Measurements from ENCODE around the gene C3orf18.
A peak's percentile ranks its signal among the peaks of the same experiment; 100 is the strongest.

The C3orf18 gene

DNA sequence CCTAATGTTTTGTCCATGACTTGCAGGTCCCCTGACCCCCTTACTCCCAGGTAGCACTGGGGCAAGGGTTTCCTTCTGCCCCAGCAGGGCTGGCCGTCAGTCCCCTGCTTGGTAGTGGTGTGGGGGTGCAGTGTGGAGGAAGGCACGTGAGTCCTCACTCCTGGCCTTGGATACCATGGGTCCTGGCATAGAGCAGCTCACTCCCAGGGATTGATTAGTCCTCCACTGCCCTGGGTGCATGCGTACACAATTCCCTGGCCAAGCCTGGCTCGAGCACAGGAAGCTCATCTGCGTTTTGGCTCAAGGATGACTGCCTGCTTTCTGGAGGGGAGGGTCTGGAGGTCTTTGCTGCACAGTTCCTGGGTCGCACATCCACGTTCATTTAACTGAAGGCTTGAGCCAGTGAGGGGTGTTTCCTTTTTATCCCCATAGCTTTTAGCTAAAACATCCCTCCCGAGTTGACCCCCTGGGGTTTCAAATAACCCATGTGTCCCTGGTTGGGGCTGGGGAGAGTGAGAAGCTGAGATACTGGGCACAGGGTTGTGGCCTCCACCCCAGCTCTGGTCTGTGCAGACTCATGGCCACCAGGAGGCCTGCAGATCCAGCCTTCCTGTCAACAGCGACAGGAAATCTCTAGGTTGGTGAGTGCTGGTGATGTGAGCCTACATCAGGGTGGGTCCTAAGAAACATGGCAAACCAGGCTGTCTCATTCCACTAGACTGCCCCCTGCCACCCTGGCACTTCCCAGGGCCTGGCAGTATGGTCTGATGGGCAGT is 13.3 kb upstream of the C3orf18 start:
- DNase-seq (no peak), ATAC-seq (no peak)

DNA sequence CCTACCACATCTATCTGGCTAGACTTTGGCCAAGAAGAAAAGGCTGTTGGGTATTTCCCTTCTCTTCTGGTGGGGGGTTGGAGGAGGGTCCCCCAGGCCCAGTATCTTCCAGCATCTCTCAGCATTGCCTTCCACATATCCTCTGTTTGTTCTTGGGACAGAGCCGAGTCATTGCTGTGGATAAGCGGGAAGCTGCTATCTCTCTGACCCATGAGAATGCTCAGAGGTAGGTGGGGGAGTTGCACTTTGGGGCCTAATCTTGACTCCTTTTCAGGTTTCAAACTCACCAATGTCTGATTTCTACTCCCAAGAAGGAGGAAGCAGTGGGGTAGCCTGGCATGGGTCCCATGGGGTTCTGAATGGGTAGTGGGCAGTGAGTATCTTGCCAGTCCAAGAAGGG is 9.8 kb upstream of the C3orf18 start:
- DNase-seq (no peak), ATAC-seq (no peak)

DNA sequence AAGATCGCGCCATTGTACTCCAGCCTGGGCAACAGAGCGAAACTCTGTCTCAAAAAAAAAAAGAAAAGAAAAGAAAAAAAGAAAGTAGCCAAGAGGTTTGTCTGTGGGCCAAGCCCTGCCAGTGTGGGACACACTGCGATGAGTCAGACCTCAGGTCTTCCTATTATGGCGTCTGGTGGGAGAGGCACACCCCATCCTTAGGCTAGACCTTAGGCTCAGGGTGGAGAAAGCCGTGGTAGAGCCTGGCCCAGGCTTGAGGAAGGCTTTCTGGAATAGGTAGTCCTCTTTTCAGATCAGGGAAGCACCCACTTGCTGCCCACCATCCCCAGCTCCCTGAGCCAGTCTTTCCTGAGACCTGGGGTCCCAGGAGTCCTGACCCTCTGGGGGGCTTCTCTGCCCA is 7.8 kb upstream of the C3orf18 start:
- no peak for DNase-seq
- ATAC-seq: no peak

DNA sequence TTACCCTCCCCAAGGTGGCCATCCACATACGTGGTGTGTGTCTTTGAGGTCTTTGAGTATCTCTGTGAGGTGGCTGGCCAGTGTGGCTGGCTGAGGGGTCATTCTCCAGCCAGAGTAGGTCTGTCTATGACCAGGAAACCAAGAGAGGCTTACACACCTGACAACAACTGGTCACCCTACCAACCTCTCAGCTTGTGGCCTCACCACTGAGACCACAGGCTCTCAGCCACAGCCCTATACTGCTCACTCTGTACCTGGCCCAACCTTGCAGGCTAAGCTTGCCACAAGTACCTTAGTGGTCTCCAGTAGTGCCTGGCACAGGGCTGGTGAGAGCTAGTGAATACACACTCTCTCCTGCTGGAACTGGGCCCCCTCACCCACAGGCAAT is 6.9 kb upstream of the C3orf18 start:
- ATAC-seq: peak; percentile 5
- peak; percentile 62 for DNase-seq

DNA sequence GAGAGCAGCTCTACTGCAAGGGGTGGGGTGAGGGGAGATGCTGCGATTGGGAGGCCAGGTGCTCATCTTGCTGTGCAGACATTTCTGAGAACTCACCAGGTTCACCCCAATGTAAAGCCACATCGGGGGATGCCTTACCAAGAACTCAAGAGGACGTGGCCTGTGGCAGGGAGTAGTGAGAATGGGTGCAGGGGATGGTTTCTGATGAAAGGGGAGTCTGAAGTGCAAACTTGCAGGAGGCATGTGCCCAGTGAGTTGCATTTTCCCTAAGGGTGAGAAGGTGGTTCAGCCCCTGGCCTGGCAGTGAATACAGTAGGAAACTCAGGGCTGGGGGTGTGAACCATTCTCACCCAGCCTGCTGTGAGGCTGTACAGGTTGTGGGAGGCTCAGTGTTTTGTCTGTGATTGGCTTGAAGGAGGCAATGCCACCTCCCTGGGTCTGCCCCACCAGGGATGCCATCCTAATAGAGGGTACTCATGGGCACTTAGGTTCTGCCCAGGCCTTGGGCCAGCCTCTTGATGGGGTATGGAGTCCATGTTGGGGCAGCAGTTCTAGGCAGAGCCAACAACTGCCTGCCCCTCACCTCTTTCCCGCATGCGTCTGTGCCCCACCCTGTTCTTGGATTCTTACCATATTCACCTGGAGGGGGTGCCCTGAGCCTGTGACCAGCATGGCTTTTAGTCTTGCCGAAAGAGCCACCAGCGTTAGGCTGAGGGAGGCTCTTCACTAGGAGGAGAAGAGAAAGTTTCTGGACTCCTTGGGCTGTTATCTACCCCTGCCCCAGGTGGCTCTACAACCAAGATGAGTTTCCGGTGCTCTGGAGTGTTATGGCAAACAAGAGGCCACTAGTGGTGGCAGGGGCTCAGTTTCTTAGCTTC is 6.3 kb upstream of the C3orf18 start:
- ATAC-seq: peak; percentile 53

GRCh38 chr3:50572801-50573371 is 5.3 kb upstream of the C3orf18 start:
- ATAC-seq: peak; percentile 16
- DNase-seq: peak; percentile 69

More for the DNA sequence above, 6.3 kb upstream of the C3orf18 start:
- peak; percentile 80 for DNase-seq

GRCh38 chr3:50572158-50572557 is 4.6 kb upstream of the C3orf18 start:
- peak; percentile 83 for DNase-seq
- ATAC-seq: peak; percentile 21

GRCh38 chr3:50571486-50571885 is 3.9 kb upstream of the C3orf18 start:
- ATAC-seq (no peak), DNase-seq (peak; percentile 35)

GRCh38 chr3:50570508-50571279 is 3.1 kb upstream of the C3orf18 start:
- no peak for ATAC-seq
- DNase-seq: peak; percentile 28

GRCh38 chr3:50568947-50569749 is 1.6 kb upstream of the C3orf18 start, which contains the start of gene HEMK1:
HEMK1 (plus strand) TSS chr3:50569522; CDS start chr3:50571105, 1,583 bp downstream.
- ATAC-seq (peak; percentile 37), DNase-seq (peak; percentile 98)

- DNase-seq (no peak), ATAC-seq (no peak)
These were observed 549 bp downstream of the C3orf18 start for GRCh38 chr3:50567011-50567385.

DNA sequence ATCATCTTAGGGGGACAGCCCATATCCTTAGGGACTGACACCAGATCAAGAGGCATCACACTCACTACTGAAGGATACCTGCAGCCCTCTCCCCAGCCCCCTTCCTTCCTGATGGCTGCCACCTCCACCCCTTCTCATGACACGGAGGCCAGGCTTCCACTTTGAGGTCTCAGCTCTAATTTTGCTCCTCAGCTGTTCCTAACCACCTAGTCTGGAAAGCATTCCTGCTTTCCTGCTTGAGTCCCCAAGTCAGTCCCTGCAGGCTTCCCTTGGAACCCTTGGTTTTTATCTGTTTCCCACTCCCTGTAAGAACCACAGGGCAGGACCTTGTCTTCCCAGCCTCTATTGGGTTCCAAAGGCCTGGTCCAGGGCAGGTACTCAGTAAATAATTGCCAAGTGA is 3.2 kb downstream of the C3orf18 start:
- ATAC-seq: no peak
- DNase-seq: no peak

- ATAC-seq (no peak), DNase-seq (no peak)
These were observed 3.7 kb downstream of the C3orf18 start for GRCh38 chr3:50563867-50564266.

- ATAC-seq: no peak
- DNase-seq: no peak
These were observed 4.7 kb downstream of the C3orf18 start for GRCh38 chr3:50562861-50563260.

DNA sequence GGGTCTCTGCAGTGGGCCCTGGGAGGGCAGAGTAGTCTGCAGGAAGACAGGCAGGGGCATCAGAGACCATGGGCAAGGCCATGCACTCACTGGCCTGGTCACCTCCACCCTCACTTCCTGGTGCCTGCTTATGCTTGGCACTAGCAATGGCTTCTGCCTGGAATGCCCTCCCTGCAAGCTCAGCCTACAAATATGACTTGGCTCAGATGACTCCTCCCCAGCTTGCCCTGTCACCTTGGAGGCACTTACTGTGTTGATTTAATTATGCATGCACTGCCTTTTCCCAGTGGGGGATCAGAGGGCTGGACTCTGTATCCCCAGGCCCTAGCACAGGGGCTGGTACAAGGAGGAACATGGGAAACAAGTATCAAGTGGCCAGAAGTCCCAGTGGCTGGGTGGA is 7.8 kb downstream of the C3orf18 start:
- DNase-seq (no peak), ATAC-seq (no peak)

- no peak for DNase-seq
- ATAC-seq: no peak
These were observed 9.6 kb downstream of the C3orf18 start for GRCh38 chr3:50557915-50558314.

DNA sequence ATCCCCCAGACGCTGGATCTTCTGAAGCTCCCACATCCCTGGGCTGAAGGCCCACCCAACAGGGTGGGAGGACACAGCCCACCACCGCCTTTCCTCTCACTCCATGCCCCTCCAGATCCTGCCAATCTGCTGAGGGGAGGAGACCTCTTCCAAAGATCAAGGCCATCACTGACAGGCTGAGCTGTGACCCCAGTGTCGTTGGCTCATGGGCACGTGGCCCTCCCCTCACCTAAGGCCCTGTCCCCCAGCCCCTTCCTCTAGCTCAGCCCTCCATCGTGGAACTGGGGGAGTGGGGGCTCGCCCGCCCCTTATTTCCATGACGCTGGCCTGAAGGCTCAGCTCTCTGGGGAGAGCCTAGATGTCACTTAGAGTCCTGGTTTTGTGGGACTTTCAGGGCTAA is 10.4 kb downstream of the C3orf18 start:
- no peak for ATAC-seq
- no peak for DNase-seq

DNA sequence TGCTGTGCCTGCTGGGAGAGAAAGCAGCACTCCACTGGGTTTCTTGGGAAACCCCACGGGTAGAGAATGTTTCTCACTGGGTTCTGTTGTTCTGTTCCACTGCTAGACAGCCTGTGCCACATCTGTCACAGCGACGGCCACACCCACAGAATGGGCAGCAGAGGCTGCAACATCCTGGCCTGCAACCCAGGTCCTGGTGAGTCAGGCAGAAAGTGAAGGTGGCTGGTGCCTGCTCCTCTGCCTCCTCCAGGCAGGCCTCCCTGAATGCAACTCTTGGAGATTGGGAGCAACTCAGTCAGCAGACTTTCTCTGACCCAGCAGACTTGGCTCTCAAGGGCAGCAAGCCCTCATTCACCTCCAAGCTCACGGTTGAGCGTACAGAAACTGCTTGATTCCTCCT is 13.0 kb downstream of the C3orf18 start:
- ATAC-seq (no peak), DNase-seq (peak; percentile 27)

GRCh38 chr3:50552598-50552997 is 14.9 kb downstream of the C3orf18 start:
- DNase-seq (no peak), ATAC-seq (no peak)

GRCh38 chr3:50551681-50552435 is 15.7 kb downstream of the C3orf18 start:
- ATAC-seq: no peak
- DNase-seq: no peak

Measured in stimulated activated naive CD8-positive, alpha-beta T cell treated with anti-CD3 and anti-CD28 coated beads, Interleukin-15, Interleukin-2, amounts not matched to agents 100 U/mL and 50 U/mL, for 24 hours (primary cell).